GM23248 (cell line): ENCODE data around the gene DTNB. TPM values are rescaled to one million over a fixed set of nuclear protein-coding genes. Genes with fewer than 3 reads are reported as not detected.

Source experiments
- DNase-seq: peaks from one replicate; pipeline ENCODE4 v3.0.0-alpha.2; 2015
- H2AFZ ChIP-seq: fragments of 200-600 bp; sonication (generic); 2 replicates; pipeline ENCODE4 v1.6.1; 2016; ENCODE audit warnings: antibody characterized with exemption
- H3F3A ChIP-seq: fragments of 200-600 bp; sonication (generic); 2 replicates; pipeline ENCODE4 v1.6.1; 2016; ENCODE audit warnings: mild to moderate bottlenecking, antibody characterized with exemption, mixed run types; ENCODE audit not compliant: insufficient read depth
- H3K27ac ChIP-seq: fragments of 200-600 bp; sonication (generic); 2 replicates; pipeline ENCODE4 v1.5.1; 2016; ENCODE audit warnings: mild to moderate bottlenecking
- H3K27me3 ChIP-seq: fragments of 200-600 bp; sonication (generic); replicated peaks from 2 replicates; pipeline ENCODE4 v1.6.1; 2016; ENCODE audit warnings: mild to moderate bottlenecking; ENCODE audit not compliant: insufficient read depth
- H3K36me3 ChIP-seq: fragments of 200-600 bp; sonication (generic); 2 replicates; pipeline ENCODE4 v1.6.1; 2016; ENCODE audit warnings: low read depth, mild to moderate bottlenecking
- H3K4me1 ChIP-seq: fragments of 200-600 bp; sonication (generic); 2 replicates; pipeline ENCODE4 v1.6.1; 2016; ENCODE audit warnings: mild to moderate bottlenecking; ENCODE audit not compliant: insufficient read depth
- H3K4me2 ChIP-seq: fragments of 200-600 bp; sonication (generic); one replicate; pipeline ENCODE4 v1.6.1; 2016; ENCODE audit warnings: mild to moderate bottlenecking; ENCODE audit not compliant: unreplicated experiment
- H3K4me3 ChIP-seq: fragments of 200-600 bp; sonication (generic); 2 replicates; pipeline ENCODE4 v1.5.1; 2016; ENCODE audit warnings: mild to moderate bottlenecking
- H3K79me2 ChIP-seq: fragments of 200-600 bp; sonication (generic); 2 replicates; pipeline ENCODE4 v1.6.1; 2016; ENCODE audit warnings: mild to moderate bottlenecking; ENCODE audit not compliant: insufficient read depth
- H3K9ac ChIP-seq: fragments of 200-600 bp; sonication (generic); 2 replicates; pipeline ENCODE4 v1.6.1; 2016; ENCODE audit warnings: mild to moderate bottlenecking
- H3K9me2 ChIP-seq: fragments of 200-600 bp; sonication (generic); 2 replicates; pipeline ENCODE4 v1.6.1; 2016; ENCODE audit warnings: mixed run types, mild to moderate bottlenecking, moderate library complexity; ENCODE audit not compliant: insufficient read depth
- H3K9me3 ChIP-seq: fragments of 200-600 bp; sonication (generic); one replicate; pipeline ENCODE4 v1.6.1; 2017; ENCODE audit warnings: low read depth
- H4K20me1 ChIP-seq: fragments of 200-600 bp; sonication (generic); 2 replicates; pipeline ENCODE4 v1.6.0; 2016; ENCODE audit not compliant: insufficient read depth
- EZH2 ChIP-seq: fragments of 200-600 bp; sonication (generic); IDR thresholded peaks from 2 replicates; pipeline ENCODE4 v1.6.1; 2018; ENCODE audit warnings: antibody characterized with exemption, mild to moderate bottlenecking; ENCODE audit not compliant: insufficient read depth, poor library complexity, severe bottlenecking
- EZH2phosphoT487 ChIP-seq: fragments of 200-600 bp; sonication (generic); IDR thresholded peaks from 2 replicates; pipeline ENCODE4 v1.6.1; 2018; ENCODE audit warnings: antibody characterized with exemption, moderate library complexity, mild to moderate bottlenecking, low read depth; ENCODE audit not compliant: insufficient read depth
- WGBS, 2 experiments: methylation state at CpG; one replicate each; pipeline ENCODE4 v1.1.6; 2015 to 2017; ENCODE audit warnings: low lambda C conversion rate in 2 of 2, low coverage in 1 of 2; ENCODE audit errors: missing lambda C conversion rate in 2 of 2; 5-methylcytosine and 5-hydroxymethylcytosine counted together
- in situ Hi-C: fragments of 300-500 bp; cut with MboI; formaldehyde crosslinking; loops from 2 replicates; pipeline ENCODE4 v1.15.0; 2020
- polyA plus RNA-seq: library from polyadenylated mRNA; unstranded; fragments of >200 nt; fragmentation: Nextera tagmentation; extraction: Ambion mirVana; gene quantifications from 2 replicates; pipeline ENCODE4 v1.2.1, GENCODE V29; 2016
- total RNA-seq: library from RNA; depleted of rRNA; stranded (reverse); fragments of >200 nt; shearing (Covaris generic); gene quantifications from 2 replicates; pipeline ENCODE4 v1.2.3, GENCODE V29; 2014

Gene DTNB
- total and polyA plus RNA-seq, 2 experiments from 2014 or later = 1.1 to 4.0 TPM

DNA sequence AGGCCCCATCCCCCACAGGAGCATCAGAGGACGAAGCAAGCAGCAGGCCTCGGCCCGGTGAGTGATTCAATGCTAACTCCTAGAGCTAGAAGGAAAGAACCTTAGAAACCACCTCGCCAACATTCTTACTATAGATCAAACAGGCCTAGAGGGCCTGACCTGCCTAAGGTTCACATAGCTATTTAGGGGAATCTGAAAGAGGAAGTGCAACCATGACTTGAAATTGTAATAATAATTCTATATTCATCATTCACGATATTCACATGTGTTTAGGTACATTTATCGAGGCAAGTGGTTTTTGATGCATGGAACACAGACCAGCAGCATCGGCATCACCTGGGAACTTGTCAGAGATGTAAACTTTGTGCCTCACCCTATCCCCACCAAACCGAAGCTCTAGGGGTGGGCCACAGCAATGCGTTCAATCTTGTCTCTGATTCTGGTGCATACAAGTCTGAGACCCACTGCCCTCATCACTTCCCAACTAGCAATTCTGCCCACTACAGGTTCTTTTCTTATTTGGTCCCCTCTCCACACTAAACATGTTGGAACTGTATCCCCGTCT is 253.6 kb downstream of the DTNB start:
- WGBS, 2 experiments = 93 to 95% methylated on average over 10 of the region's 10 CpGs
- TF ChIP-seq EZH2 (no peak), EZH2phosphoT487 (no peak)
- DNase-seq = no peak
- Histone ChIP-seq H3K9ac (no peak overlapping the region), H3K9me2 (no peaks in the 10 kb centered on the region), H3K27me3 (no peaks in the 10 kb centered on the region), H3K79me2 (no peaks in the 10 kb centered on the region), H3K36me3 (no peaks in the 10 kb centered on the region), H2AFZ (no peak overlapping the region), H3F3A (no peaks in the 10 kb centered on the region), H3K9me3 (no peaks in the 10 kb centered on the region), H3K27ac (no peak overlapping the region), H3K4me1 (no peaks in the 10 kb centered on the region), H3K4me3 (no peak overlapping the region), H4K20me1 (no peaks in the 10 kb centered on the region), H3K4me2 (no peak overlapping the region)
- in situ Hi-C loops = no loop called here

DNA sequence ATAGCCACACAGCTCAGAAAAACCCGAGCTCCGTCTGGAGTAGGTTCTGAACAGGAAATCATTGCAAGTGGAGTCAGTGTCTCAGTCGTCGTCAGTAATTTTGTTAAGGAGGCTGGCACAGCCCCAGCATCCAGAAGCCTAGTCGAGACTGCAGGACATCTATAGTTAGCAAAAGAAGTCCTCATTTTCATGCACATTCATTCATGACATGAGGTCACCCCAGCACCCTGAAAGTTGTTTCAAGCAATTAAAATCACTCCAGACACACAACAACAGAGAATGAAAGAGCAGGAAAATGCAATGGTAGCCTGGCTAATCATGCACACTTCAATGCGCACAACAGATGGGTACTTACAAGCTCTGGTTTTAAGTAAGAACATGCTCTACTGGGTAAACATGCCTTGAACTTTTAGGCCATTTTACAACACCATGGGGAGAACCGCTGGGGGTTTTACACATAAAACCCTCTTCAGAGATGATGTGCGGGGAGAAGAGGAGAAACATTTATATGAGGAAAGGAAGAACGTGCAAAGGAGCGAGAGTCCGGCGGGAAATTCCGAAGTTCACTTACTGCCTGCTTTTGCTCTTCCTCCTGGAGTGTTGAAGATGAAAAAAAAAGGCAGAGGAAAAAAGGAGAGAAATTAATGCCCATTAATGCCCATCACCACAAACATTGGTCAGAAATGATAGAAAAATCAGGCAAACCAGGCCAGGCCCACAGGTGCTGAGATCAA is 254.3 kb downstream of the DTNB start:
- Histone ChIP-seq H3K79me2 (no peaks in the 10 kb centered on the region), H3K9me3 (no peaks in the 10 kb centered on the region), H2AFZ (no peak overlapping the region), H3K27ac (no peak overlapping the region), H4K20me1 (no peaks in the 10 kb centered on the region), H3K4me1 (no peaks in the 10 kb centered on the region), H3F3A (no peaks in the 10 kb centered on the region), H3K36me3 (no peaks in the 10 kb centered on the region), H3K9me2 (no peaks in the 10 kb centered on the region), H3K9ac (no peak overlapping the region), H3K4me3 (no peak overlapping the region), H3K4me2 (no peak overlapping the region), H3K27me3 (no peaks in the 10 kb centered on the region)
- 73 to 78% methylated on average over 13 of the region's 13 CpGs for WGBS, 2 experiments
- TF ChIP-seq EZH2phosphoT487 (no peak), EZH2 (no peak)
- DNase-seq = no peak
- in situ Hi-C loops = no loop called here

DNA sequence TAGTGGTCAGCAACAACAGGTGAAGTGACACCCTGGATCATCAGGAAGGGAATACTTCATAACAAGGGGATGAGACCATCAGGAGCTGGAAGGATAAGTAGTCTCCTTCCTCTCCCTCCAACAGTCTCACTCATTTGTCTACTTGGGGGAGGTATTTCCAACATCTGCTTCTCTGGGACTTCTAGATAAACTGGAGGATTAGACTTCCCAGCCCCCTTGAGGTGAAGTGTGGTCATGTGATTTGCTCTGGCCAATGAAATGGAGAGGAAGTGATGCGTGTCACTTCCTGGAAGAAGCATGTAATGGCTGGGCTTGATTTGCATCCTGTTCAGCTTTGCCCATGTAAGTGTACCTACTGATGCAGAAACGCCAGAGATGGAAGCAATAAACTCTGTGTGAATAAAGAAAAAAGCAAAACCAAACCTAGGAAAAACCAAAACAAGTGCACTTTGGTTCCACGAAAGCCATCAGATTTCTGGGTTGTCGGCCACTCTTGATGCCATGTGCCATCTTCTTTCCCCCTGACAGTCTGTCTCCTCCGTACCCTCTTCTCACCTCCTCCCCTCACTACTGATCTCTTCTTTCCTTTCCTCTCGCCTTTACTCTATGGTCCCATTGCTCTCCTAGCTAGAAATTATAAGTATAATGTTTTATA is 255.5 kb downstream of the DTNB start:
- TF ChIP-seq EZH2 (no peak), EZH2phosphoT487 (no peak)
- H3K27ac ChIP-seq = no peak overlapping the region
- no peaks in the 10 kb centered on the region for H3K79me2 ChIP-seq
- in situ Hi-C loops = no loop called here
- H4K20me1 ChIP-seq = no peaks in the 10 kb centered on the region
- H3K27me3 ChIP-seq = no peaks in the 10 kb centered on the region
- H2AFZ ChIP-seq = no peak overlapping the region
- no peak for DNase-seq
- H3K9me3 ChIP-seq = no peaks in the 10 kb centered on the region
- no peaks in the 10 kb centered on the region for H3K4me1 ChIP-seq
- no peak overlapping the region for H3K4me3 ChIP-seq
- WGBS, 2 experiments = 92 to 95% methylated on average over 6 of the region's 6 CpGs
- H3K4me2 ChIP-seq = no peak overlapping the region
- H3F3A ChIP-seq = no peaks in the 10 kb centered on the region
- H3K36me3 ChIP-seq = no peaks in the 10 kb centered on the region
- H3K9ac ChIP-seq = no peak overlapping the region
- H3K9me2 ChIP-seq = no peaks in the 10 kb centered on the region

DNA sequence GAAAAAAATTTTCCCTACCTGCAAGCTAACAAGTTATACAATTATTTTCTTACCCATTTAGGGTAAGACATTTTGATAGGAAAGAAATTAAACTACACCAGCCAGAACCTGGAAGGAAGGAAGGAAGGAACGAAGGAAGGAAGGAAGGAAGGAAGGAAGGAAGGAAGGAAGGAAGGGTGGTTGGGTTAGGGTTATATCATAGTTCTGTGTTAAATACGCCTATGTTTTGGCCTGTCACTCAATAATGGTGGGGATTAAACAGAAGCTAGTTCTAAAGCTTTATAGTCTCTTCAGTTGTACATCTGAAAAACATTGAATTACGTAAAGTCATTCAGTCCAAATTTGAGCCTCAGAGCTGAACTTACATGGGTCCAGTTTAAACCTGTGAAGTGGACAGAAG is 256.7 kb downstream of the DTNB start:
- TF ChIP-seq EZH2 (no peak), EZH2phosphoT487 (no peak)
- 74 to 75% methylated on average over 3 of the region's 3 CpGs for WGBS, 2 experiments
- no peak overlapping the region for H2AFZ ChIP-seq
- H3K9ac ChIP-seq = no peak overlapping the region
- H3K36me3 ChIP-seq = no peaks in the 10 kb centered on the region
- in situ Hi-C loops = no loop called here
- H3K4me2 ChIP-seq = no peak overlapping the region
- no peaks in the 10 kb centered on the region for H3F3A ChIP-seq
- no peak overlapping the region for H3K4me3 ChIP-seq
- H4K20me1 ChIP-seq = no peaks in the 10 kb centered on the region
- no peaks in the 10 kb centered on the region for H3K9me3 ChIP-seq
- no peaks in the 10 kb centered on the region for H3K4me1 ChIP-seq
- H3K79me2 ChIP-seq = no peaks in the 10 kb centered on the region
- DNase-seq = no peak
- H3K27ac ChIP-seq = no peak overlapping the region
- no peaks in the 10 kb centered on the region for H3K27me3 ChIP-seq
- no peaks in the 10 kb centered on the region for H3K9me2 ChIP-seq
